Uterus (tissue), 2 donors: ENCODE measurements around the gene ARSA.

Experiments used
- CTCF ChIP-seq, 4 experiments: fragments of 200-600 bp in 2 of 4; fragments of 450-650 bp in 2 of 4; sonication (generic) in 2 of 4; IDR thresholded peaks; one replicate each; pipeline ENCODE4 v1.5.1; 2016 to 2019; ENCODE audit warnings: antibody characterized with exemption in 4 of 4, mild to moderate bottlenecking in 2 of 4, moderate library complexity in 1 of 4
- POLR2A ChIP-seq, 2 donors: fragments of 450-650 bp; IDR thresholded peaks; one replicate each; pipeline ENCODE4 v1.6.1; 2016; ENCODE audit warnings: antibody characterized with exemption in 2 of 2, mild to moderate bottlenecking in 1 of 2, moderate library complexity in 1 of 2

GRCh38 chr22:50665212-50665611, 37.3 kb upstream of the ARSA start:
- TF ChIP-seq CTCF (IDR thresholded peaks at IDR 0.05) (no peak), POLR2A (IDR thresholded peaks at IDR 0.05) (no peak)
